ENCODE results near the gene DGLUCY. TPM values are rescaled to one million over a fixed set of nuclear protein-coding genes. Genes with fewer than 3 reads are reported as not detected.
A peak's percentile ranks its signal among the peaks of the same experiment; 100 is the strongest.

DGLUCY gene
- total RNA-seq, 1 experiment from 2014 or later = 26.7 TPM

DNA sequence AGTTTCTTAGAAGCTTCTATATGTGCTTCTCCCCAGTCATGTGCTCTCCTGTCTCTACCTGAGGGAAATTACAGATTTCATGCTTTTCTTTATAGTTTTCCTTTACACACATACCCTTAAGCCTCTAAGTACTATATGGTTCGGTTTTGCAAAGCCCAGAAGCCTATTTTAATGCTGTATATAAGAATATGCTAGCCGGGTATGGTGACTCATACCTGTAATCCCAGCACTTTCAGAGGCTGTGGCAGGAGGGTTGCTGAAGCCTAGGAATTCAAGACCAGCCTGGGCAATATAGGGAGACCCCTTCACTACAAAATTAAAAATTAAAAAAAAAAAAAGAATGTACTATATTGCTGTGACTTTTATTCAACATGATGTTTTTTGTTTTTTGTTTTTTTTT lies 15.4 kb downstream of the DGLUCY start:
- BruUV-seq (replicated peaks) = no TSS peak
- POLR2A ChIA-PET (ENCODE audit: low non-redundant PET) = no interaction called here
- Histone ChIP-seq H3K36me3 (ENCODE audit: insufficient read depth, low read length, poor library complexity, severe bottlenecking) (peaks cover 5% of the 10 kb centered on the region), H3K4me3 (ENCODE audit: low read depth, low read length, poor library complexity, severe bottlenecking) (no peak overlapping the region), H3K27ac (ENCODE audit: low read depth, low read length, poor library complexity, severe bottlenecking) (no peak overlapping the region), H3K9me3 (ENCODE audit: low read depth, low read length, poor library complexity, severe bottlenecking) (peaks cover 5% of the 10 kb centered on the region), H3K27me3 (replicated peaks; ENCODE audit: insufficient read depth, low read depth, low read length, poor library complexity) (no peaks in the 10 kb centered on the region), H3K4me1 (ENCODE audit: insufficient read depth, low read length, poor library complexity, severe bottlenecking) (no peaks in the 10 kb centered on the region)
- intact Hi-C loops (cut with micrococcal nuclease; ENCODE audit: unreplicated experiment) = no loop called here
- CTCF ChIA-PET = no interaction called here
- TF ChIP-seq EZH2 (IDR thresholded peaks at IDR 0.05; ENCODE audit: borderline replicate concordance, low read depth, low read length, poor library complexity, severe bottlenecking) (no peak), CTCF (conservative IDR thresholded peaks at IDR 0.05; ENCODE audit: low read depth, low read length) (no peak)
- no peak for DNase-seq (ENCODE audit: low spot score)

DNA sequence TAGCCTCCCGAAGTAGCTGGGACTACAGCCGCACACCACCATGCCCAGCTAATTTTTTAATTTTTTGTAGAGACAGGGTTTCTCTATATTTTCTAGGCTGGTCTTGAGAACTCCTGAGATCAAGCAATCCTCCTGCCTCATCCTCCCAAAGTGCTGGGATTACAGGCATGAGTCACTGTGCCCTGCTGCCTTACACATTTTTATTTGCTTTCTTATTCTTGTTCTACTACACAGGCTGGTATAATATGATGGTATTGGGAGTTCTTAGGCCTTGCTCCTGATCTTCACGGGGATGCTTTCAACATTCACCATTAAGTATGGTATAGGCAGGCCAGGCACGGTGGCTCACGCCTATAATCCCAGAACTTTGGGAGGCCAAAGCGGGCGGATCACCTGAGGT lies 21.2 kb downstream of the DGLUCY start:
- Histone ChIP-seq H3K4me3 (ENCODE audit: low read depth, low read length, poor library complexity, severe bottlenecking) (no peak overlapping the region), H3K27ac (ENCODE audit: low read depth, low read length, poor library complexity, severe bottlenecking) (no peak overlapping the region), H3K4me1 (ENCODE audit: insufficient read depth, low read length, poor library complexity, severe bottlenecking) (peaks cover 6% of the 10 kb centered on the region), H3K9me3 (ENCODE audit: low read depth, low read length, poor library complexity, severe bottlenecking) (no peaks in the 10 kb centered on the region), H3K27me3 (replicated peaks; ENCODE audit: insufficient read depth, low read depth, low read length, poor library complexity) (no peaks in the 10 kb centered on the region), H3K36me3 (ENCODE audit: insufficient read depth, low read length, poor library complexity, severe bottlenecking) (no peaks in the 10 kb centered on the region)
- CTCF ChIA-PET = no interaction called here
- DNase-seq (ENCODE audit: low spot score) = no peak
- TF ChIP-seq EZH2 (IDR thresholded peaks at IDR 0.05; ENCODE audit: borderline replicate concordance, low read depth, low read length, poor library complexity, severe bottlenecking) = no peak
- TF ChIP-seq CTCF (conservative IDR thresholded peaks at IDR 0.05; ENCODE audit: low read depth, low read length) = no peak
- no TSS peak for BruUV-seq (replicated peaks)
- POLR2A ChIA-PET (ENCODE audit: low non-redundant PET) = no interaction called here
- intact Hi-C loops (cut with micrococcal nuclease; ENCODE audit: unreplicated experiment) = no loop called here

GRCh38 chr14:91138511-91139359 lies 24.9 kb downstream of the DGLUCY start:
- Histone ChIP-seq H3K27me3 (replicated peaks; ENCODE audit: insufficient read depth, low read depth, low read length, poor library complexity) (no peaks in the 10 kb centered on the region), H3K4me1 (ENCODE audit: insufficient read depth, low read length, poor library complexity, severe bottlenecking) (peaks cover 38% of the 10 kb centered on the region), H3K9me3 (ENCODE audit: low read depth, low read length, poor library complexity, severe bottlenecking) (no peaks in the 10 kb centered on the region), H3K4me3 (ENCODE audit: low read depth, low read length, poor library complexity, severe bottlenecking) (no peak overlapping the region), H3K36me3 (ENCODE audit: insufficient read depth, low read length, poor library complexity, severe bottlenecking) (no peaks in the 10 kb centered on the region), H3K27ac (ENCODE audit: low read depth, low read length, poor library complexity, severe bottlenecking) (no peak overlapping the region)
- CTCF ChIA-PET = interaction anchor here (0.6 to 1.1 kb wide), 3 partner anchors 16 to 236 kb away, joined by 3 to 17 read pairs (median 3); no protein-coding TSS in a partner anchor
- POLR2A ChIA-PET (ENCODE audit: low non-redundant PET) = no interaction called here
- intact Hi-C loops (cut with micrococcal nuclease; ENCODE audit: unreplicated experiment) = no loop called here
- BruUV-seq (replicated peaks) = no TSS peak
- DNase-seq (ENCODE audit: low spot score) = peak; percentile 78
- peak; percentile 67 for TF ChIP-seq CTCF (conservative IDR thresholded peaks at IDR 0.05; ENCODE audit: low read depth, low read length)
- TF ChIP-seq EZH2 (IDR thresholded peaks at IDR 0.05; ENCODE audit: borderline replicate concordance, low read depth, low read length, poor library complexity, severe bottlenecking) = no peak
